A549 (cell line): ENCODE data around the gene HOXC10.

Experiments used
- CEBPB ChIP-seq, 2 experiments: fragments of >200 bp in 1 of 2; sonication (Bioruptor Twin) in 1 of 2; formaldehyde crosslinking in 1 of 2; IDR thresholded peaks; 2 replicates each; pipeline ENCODE4 v1.6.1; 2012 to 2016
- CHD4 ChIP-seq: fragments of 200-600 bp; sonication (generic); IDR thresholded peaks from 2 replicates; pipeline ENCODE4 v1.6.1; 2016; ENCODE audit warnings: antibody characterized with exemption, mild to moderate bottlenecking, borderline replicate concordance
- HDAC2 ChIP-seq: fragments of 200-600 bp; sonication (generic); IDR thresholded peaks from 2 replicates; pipeline ENCODE4 v1.6.1; 2016
- JUN ChIP-seq, 2 experiments: fragments of >200 bp; sonication (Bioruptor Twin); formaldehyde crosslinking; IDR thresholded peaks; 2 replicates in 1 of 2; 3 replicates in 1 of 2; pipeline ENCODE4 v1.6.1; 2016 to 2017
- JUNB ChIP-seq: fragments of >200 bp; sonication (Bioruptor Twin); formaldehyde crosslinking; IDR thresholded peaks from 2 replicates; pipeline ENCODE4 v1.6.1; 2016
- MAFK ChIP-seq: fragments of 450-650 bp; IDR thresholded peaks from 2 replicates; pipeline ENCODE4 v1.6.1; 2014; ENCODE audit not compliant: partially characterized antibody
- NR3C1 ChIP-seq: fragments of >200 bp; sonication (Bioruptor Twin); formaldehyde crosslinking; IDR thresholded peaks from 3 replicates; pipeline ENCODE4 v1.6.1; 2017
- POLR2A ChIP-seq: IDR thresholded peaks from 2 replicates; pipeline ENCODE4 v1.6.1; 2012; ENCODE audit warnings: mild to moderate bottlenecking, low read length
- RFX5 ChIP-seq: fragments of 450-650 bp; IDR thresholded peaks from 2 replicates; pipeline ENCODE4 v1.7.1; 2014; ENCODE audit warnings: antibody characterized with exemption, mild to moderate bottlenecking, moderate library complexity
- ZNF302 ChIP-seq: fragments of 250-450 bp; sonication (Bioruptor Pico); IDR thresholded peaks from 2 replicates; pipeline ENCODE4 v1.9.0; 2021; ENCODE audit warnings: inconsistent platforms, mild to moderate bottlenecking, moderate library complexity
- TF ChIP-seq, protein P1 (sequence below): fragments of >200 bp; sonication (Bioruptor Twin); formaldehyde crosslinking; IDR thresholded peaks from 3 replicates; pipeline ENCODE4 v1.5.1; 2016
- TF ChIP-seq, protein P2 (sequence below): fragments of >200 bp; sonication (Bioruptor Twin); formaldehyde crosslinking; IDR thresholded peaks from 3 replicates; pipeline ENCODE4 v1.6.1; 2016
- TF ChIP-seq, protein P3 (sequence below): IDR thresholded peaks from 2 replicates; pipeline ENCODE4 v1.6.1; 2012

DNA sequence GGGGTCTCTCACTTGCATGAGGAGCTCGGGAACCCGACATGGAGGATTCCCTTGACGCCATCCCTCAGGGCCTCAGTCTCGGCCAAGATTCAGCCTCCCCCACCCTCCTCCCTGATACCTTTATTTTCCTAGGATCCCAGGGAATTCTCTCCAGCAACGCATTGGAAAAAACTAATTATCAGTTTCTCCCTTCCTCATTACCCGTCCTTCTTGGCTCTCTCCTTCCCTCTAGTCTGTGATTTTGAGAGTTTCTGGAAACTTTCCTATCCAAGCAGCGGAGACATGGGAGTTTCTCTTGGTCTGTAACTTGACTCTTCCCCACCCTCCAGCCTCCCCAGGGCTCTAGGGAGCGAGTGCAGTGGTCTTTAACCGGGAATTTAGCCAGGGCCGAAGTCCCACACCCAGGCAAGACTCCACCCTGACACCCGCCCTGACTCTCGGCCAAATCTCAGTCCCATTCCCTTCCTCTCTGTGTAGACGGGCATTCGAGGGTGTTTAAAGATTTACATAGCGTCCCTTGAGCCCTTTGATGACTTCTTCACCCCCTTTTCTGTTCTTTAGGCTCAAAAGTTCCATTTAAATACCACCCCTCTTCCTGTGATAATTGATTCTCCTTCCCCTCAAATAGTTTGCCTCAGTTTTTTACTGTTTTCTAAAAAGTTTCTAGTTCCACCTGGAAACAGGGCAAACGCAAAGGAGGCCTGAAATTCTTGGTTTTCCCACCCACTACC, 54.6 kb downstream of the HOXC10 start:
- TF ChIP-seq POLR2A, result no peak
- TF ChIP-seq CHD4, result no peak
- TF ChIP-seq MAFK, result no peak
- TF ChIP-seq, protein P1, sequence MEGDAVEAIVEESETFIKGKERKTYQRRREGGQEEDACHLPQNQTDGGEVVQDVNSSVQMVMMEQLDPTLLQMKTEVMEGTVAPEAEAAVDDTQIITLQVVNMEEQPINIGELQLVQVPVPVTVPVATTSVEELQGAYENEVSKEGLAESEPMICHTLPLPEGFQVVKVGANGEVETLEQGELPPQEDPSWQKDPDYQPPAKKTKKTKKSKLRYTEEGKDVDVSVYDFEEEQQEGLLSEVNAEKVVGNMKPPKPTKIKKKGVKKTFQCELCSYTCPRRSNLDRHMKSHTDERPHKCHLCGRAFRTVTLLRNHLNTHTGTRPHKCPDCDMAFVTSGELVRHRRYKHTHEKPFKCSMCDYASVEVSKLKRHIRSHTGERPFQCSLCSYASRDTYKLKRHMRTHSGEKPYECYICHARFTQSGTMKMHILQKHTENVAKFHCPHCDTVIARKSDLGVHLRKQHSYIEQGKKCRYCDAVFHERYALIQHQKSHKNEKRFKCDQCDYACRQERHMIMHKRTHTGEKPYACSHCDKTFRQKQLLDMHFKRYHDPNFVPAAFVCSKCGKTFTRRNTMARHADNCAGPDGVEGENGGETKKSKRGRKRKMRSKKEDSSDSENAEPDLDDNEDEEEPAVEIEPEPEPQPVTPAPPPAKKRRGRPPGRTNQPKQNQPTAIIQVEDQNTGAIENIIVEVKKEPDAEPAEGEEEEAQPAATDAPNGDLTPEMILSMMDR, result no peak
- TF ChIP-seq NR3C1, result no peak
- no peak for TF ChIP-seq JUN (IDR thresholded peaks at IDR 0.05)
- TF ChIP-seq RFX5, result no peak
- TF ChIP-seq CEBPB (IDR thresholded peaks at IDR 0.05), result no peak
- TF ChIP-seq HDAC2, result no peak
- no peak for TF ChIP-seq JUNB
- no peak for TF ChIP-seq ZNF302
- TF ChIP-seq, protein P2, sequence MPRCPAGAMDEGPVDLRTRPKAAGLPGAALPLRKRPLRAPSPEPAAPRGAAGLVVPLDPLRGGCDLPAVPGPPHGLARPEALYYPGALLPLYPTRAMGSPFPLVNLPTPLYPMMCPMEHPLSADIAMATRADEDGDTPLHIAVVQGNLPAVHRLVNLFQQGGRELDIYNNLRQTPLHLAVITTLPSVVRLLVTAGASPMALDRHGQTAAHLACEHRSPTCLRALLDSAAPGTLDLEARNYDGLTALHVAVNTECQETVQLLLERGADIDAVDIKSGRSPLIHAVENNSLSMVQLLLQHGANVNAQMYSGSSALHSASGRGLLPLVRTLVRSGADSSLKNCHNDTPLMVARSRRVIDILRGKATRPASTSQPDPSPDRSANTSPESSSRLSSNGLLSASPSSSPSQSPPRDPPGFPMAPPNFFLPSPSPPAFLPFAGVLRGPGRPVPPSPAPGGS, result no peak
- TF ChIP-seq, protein P3, sequence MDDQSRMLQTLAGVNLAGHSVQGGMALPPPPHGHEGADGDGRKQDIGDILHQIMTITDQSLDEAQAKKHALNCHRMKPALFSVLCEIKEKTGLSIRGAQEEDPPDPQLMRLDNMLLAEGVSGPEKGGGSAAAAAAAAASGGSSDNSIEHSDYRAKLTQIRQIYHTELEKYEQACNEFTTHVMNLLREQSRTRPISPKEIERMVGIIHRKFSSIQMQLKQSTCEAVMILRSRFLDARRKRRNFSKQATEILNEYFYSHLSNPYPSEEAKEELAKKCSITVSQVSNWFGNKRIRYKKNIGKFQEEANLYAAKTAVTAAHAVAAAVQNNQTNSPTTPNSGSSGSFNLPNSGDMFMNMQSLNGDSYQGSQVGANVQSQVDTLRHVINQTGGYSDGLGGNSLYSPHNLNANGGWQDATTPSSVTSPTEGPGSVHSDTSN, result no peak
